HuH-7.5 (cell line): Measurements from ENCODE around the gene PKD1.
"Not testable (repeated sequence)": the region's sequence is repeated elsewhere in the genome, so short reads cannot be mapped to it uniquely, and the experiment has no call there.

ENCODE experiments used
- DNase-seq: peaks from one replicate; pipeline ENCODE4 v3.0.0; 2011; ENCODE audit warnings: low spot score

The PKD1 gene

GRCh38 chr16:2150418-2151187, 14.9 kb upstream of the PKD1 start:
- no peak for DNase-seq

- no peak for DNase-seq
Observed at GRCh38 chr16:2149630-2150417, 14.1 kb upstream of the PKD1 start.

- DNase-seq = no peak
Observed at GRCh38 chr16:2148714-2149629, 13.3 kb upstream of the PKD1 start.

- DNase-seq = peak; percentile 93
Observed at GRCh38 chr16:2147981-2148671, 12.4 kb upstream of the PKD1 start, which contains the start of gene RAB26. RAB26 (plus strand) TSS chr16:2148625; CDS start chr16:2148784, 159 bp downstream.

GRCh38 chr16:2147378-2147777, 11.7 kb upstream of the PKD1 start:
- no peak for DNase-seq

GRCh38 chr16:2145843-2146242, 10.1 kb upstream of the PKD1 start:
- DNase-seq = no peak

GRCh38 chr16:2143878-2144485, 8.3 kb upstream of the PKD1 start:
- no peak for DNase-seq

- peak; percentile 29 for DNase-seq
Observed at GRCh38 chr16:2142942-2143877, 7.5 kb upstream of the PKD1 start.

GRCh38 chr16:2135071-2135470, 627 bp downstream of the PKD1 start:
- not testable (repeated sequence) for DNase-seq

- not testable (repeated sequence) for DNase-seq
Observed at GRCh38 chr16:2133797-2134196, 1.9 kb downstream of the PKD1 start.

GRCh38 chr16:2129890-2130447, 5.7 kb downstream of the PKD1 start:
- DNase-seq = not testable (repeated sequence)

GRCh38 chr16:2129251-2129650, 6.4 kb downstream of the PKD1 start:
- DNase-seq = not testable (repeated sequence)

- not testable (repeated sequence) for DNase-seq
Observed at GRCh38 chr16:2127630-2128280, 7.9 kb downstream of the PKD1 start.

GRCh38 chr16:2126928-2127556, 8.7 kb downstream of the PKD1 start:
- DNase-seq = not testable (repeated sequence)

- DNase-seq = not testable (repeated sequence)
Observed at GRCh38 chr16:2126161-2126743, 9.4 kb downstream of the PKD1 start.

- not testable (repeated sequence) for DNase-seq
Observed at GRCh38 chr16:2125609-2126008, 10.1 kb downstream of the PKD1 start.

- not testable (repeated sequence) for DNase-seq
Observed at GRCh38 chr16:2124694-2125444, 10.8 kb downstream of the PKD1 start.
